PC-3 (cell line): Measurements from ENCODE around the gene GRIK5. TPM values are rescaled to one million over a fixed set of nuclear protein-coding genes. Genes with fewer than 3 reads are reported as not detected.

ENCODE experiments used
- ATAC-seq: fragments of 200-7000 bp; cut with Tn5 transposase; 2 replicates; pipeline ENCODE4 v1.9.1; 2020; ENCODE audit warnings: mild to moderate bottlenecking, moderate library complexity
- BruUV-seq: library from RNA; stranded (reverse); fragments of 400-500 nt; replicated peaks from 2 replicates; lab custom pipeline; 2021; lab: Mats Ljungman, UMichigan
- CTCF ChIA-PET: fragments of 300-600 bp; sonication (Branson Sonifier 250); formaldehyde crosslinking; loops from one replicate; lab custom pipeline; 2022; ENCODE audit warnings: antibody characterized with exemption; lab: Charles Lee
- POLR2A ChIA-PET: fragments of 300-600 bp; sonication (Branson Sonifier 250); formaldehyde crosslinking; loops from one replicate; lab custom pipeline; 2022; ENCODE audit warnings: antibody characterized with exemption; ENCODE audit not compliant: unreplicated experiment; lab: Charles Lee
- DNase-seq: peaks from one replicate; pipeline ENCODE4 v3.0.0-alpha.2; 2015
- H2AFZ ChIP-seq: fragments of 300-600 bp; sonication (generic); 2 replicates; pipeline ENCODE4 v1.6.0; 2016; ENCODE audit warnings: antibody characterized with exemption, low read length
- H3F3A ChIP-seq: fragments of 300-600 bp; sonication (generic); one replicate; pipeline ENCODE4 v1.6.0; 2017; ENCODE audit warnings: antibody characterized with exemption, low read length, control low read depth, mild to moderate bottlenecking; ENCODE audit not compliant: unreplicated experiment
- H3K27ac ChIP-seq: fragments of 300-600 bp; sonication (generic); 2 replicates; pipeline ENCODE4 v1.5.1; 2016; ENCODE audit warnings: mild to moderate bottlenecking, low read length
- H3K27me3 ChIP-seq: fragments of 300-600 bp; sonication (generic); 2 replicates; pipeline ENCODE4 v1.6.1; 2016; ENCODE audit warnings: low read length, mixed read lengths
- H3K36me3 ChIP-seq: fragments of 300-600 bp; sonication (generic); 2 replicates; pipeline ENCODE4 v1.6.1; 2016; ENCODE audit warnings: low read depth, mixed run types, low read length, mixed read lengths
- H3K4me1 ChIP-seq: fragments of 300-600 bp; sonication (generic); 2 replicates; pipeline ENCODE4 v1.5.1; 2016; ENCODE audit warnings: low read length; ENCODE audit not compliant: insufficient read depth
- H3K4me2 ChIP-seq: fragments of 300-600 bp; sonication (generic); 2 replicates; pipeline ENCODE4 v1.6.0; 2016; ENCODE audit warnings: low read length
- H3K4me3 ChIP-seq: fragments of 300-600 bp; sonication (generic); 2 replicates; pipeline ENCODE4 v1.5.1; 2016; ENCODE audit warnings: mild to moderate bottlenecking, low read length, mixed read lengths
- H3K79me2 ChIP-seq: fragments of 300-600 bp; sonication (generic); 2 replicates; pipeline ENCODE4 v1.6.1; 2017; ENCODE audit warnings: low read length, mixed read lengths
- H3K9ac ChIP-seq: fragments of 300-600 bp; sonication (generic); 2 replicates; pipeline ENCODE4 v1.6.0; 2016; ENCODE audit warnings: mild to moderate bottlenecking, low read length
- H3K9me2 ChIP-seq: fragments of 300-600 bp; sonication (generic); replicated peaks from 2 replicates; pipeline ENCODE4 v1.6.1; 2016; ENCODE audit warnings: mixed run types, low read length, mixed read lengths
- H3K9me3 ChIP-seq: fragments of 300-600 bp; sonication (generic); 2 replicates; pipeline ENCODE4 v1.6.1; 2016; ENCODE audit warnings: low read length, mixed read lengths
- H4K20me1 ChIP-seq: fragments of 300-600 bp; sonication (generic); 2 replicates; pipeline ENCODE4 v1.6.1; 2016; ENCODE audit warnings: low read length, mixed read lengths
- CTCF ChIP-seq: fragments of 300-600 bp; sonication (generic); conservative IDR thresholded peaks from 2 replicates; pipeline ENCODE4 v1.5.1; 2017; ENCODE audit warnings: antibody characterized with exemption, low read depth, mild to moderate bottlenecking, low read length
- EZH2 ChIP-seq: fragments of 300-600 bp; sonication (generic); IDR thresholded peaks from one replicate; pipeline ENCODE4 v1.6.1; 2017; ENCODE audit warnings: antibody characterized with exemption, mild to moderate bottlenecking, low read length; ENCODE audit not compliant: unreplicated experiment
- EZH2phosphoT487 ChIP-seq: fragments of 300-600 bp; sonication (generic); IDR thresholded peaks from 2 replicates; pipeline ENCODE4 v1.6.1; 2018; ENCODE audit warnings: mild to moderate bottlenecking, antibody characterized with exemption, low read length, borderline replicate concordance
- intact Hi-C: fragments of 100-400 bp; cut with micrococcal nuclease; formaldehyde crosslinking; loops from 2 replicates; pipeline ENCODE4 v1.9.0; 2023
- total RNA-seq: library from RNA; depleted of rRNA; stranded (reverse); fragments of >200 nt; gene quantifications from 2 replicates; pipeline ENCODE4 v1.2.3, GENCODE V29; 2014

The GRIK5 gene
- total RNA-seq, 1 experiment from 2014 or later: not detected

- CTCF ChIA-PET: no interaction called here
- DNase-seq (no peak), ATAC-seq (no peak)
- Histone ChIP-seq H2AFZ (no peak overlapping the region), H3K27ac (no peak overlapping the region), H3F3A (no peaks in the 10 kb centered on the region), H3K27me3 (no peaks in the 10 kb centered on the region), H3K9ac (no peak overlapping the region), H4K20me1 (no peaks in the 10 kb centered on the region), H3K79me2 (no peaks in the 10 kb centered on the region), H3K9me3 (no peaks in the 10 kb centered on the region), H3K4me1 (no peaks in the 10 kb centered on the region), H3K4me3 (no peak overlapping the region), H3K9me2 (no peaks in the 10 kb centered on the region), H3K36me3 (no peaks in the 10 kb centered on the region), H3K4me2 (no peak overlapping the region)
- POLR2A ChIA-PET: no interaction called here
- intact Hi-C loops: no loop called here
- no TSS peak for BruUV-seq
- TF ChIP-seq EZH2phosphoT487 (no peak), EZH2 (no peak), CTCF (no peak)
Measured at GRCh38 chr19:41965106-41965505, 104.9 kb downstream of the GRIK5 start.

- Histone ChIP-seq H3F3A (no peaks in the 10 kb centered on the region), H3K9me3 (no peaks in the 10 kb centered on the region), H3K4me1 (peaks cover 15% of the 10 kb centered on the region), H3K4me3 (no peak overlapping the region), H3K79me2 (no peaks in the 10 kb centered on the region), H3K9ac (no peak overlapping the region), H2AFZ (no peak overlapping the region), H3K9me2 (no peaks in the 10 kb centered on the region), H3K27ac (no peak overlapping the region), H4K20me1 (no peaks in the 10 kb centered on the region), H3K27me3 (no peaks in the 10 kb centered on the region), H3K4me2 (no peak overlapping the region), H3K36me3 (no peaks in the 10 kb centered on the region)
- POLR2A ChIA-PET: no interaction called here
- TF ChIP-seq EZH2 (no peak), EZH2phosphoT487 (no peak), CTCF (no peak)
- ATAC-seq: no peak
- intact Hi-C loops: no loop called here
- no peak for DNase-seq
- BruUV-seq: no TSS peak
- CTCF ChIA-PET: no interaction called here
Measured at GRCh38 chr19:41960973-41961372, 109.0 kb downstream of the GRIK5 start.

- H3K27ac ChIP-seq: peak within 1 kb of the TSS; percentile 47
- H3K9me3 ChIP-seq: no peaks in the 10 kb centered on the region
- peaks cover 15% of the 10 kb centered on the region for H3K4me1 ChIP-seq
- DNase-seq (peak; percentile 85), ATAC-seq (peak; percentile 76)
- no peaks in the 10 kb centered on the region for H3K27me3 ChIP-seq
- H2AFZ ChIP-seq: peak within 1 kb of the TSS; percentile 88
- POLR2A ChIA-PET: no interaction called here
- H3K36me3 ChIP-seq: no peaks in the 10 kb centered on the region
- H3K4me2 ChIP-seq: peak within 1 kb of the TSS; percentile 99
- TF ChIP-seq CTCF: peak; percentile 44; the same call in 1 of the 2 replicates
- no peak for TF ChIP-seq EZH2
- H4K20me1 ChIP-seq: no peaks in the 10 kb centered on the region
- CTCF ChIA-PET: interaction anchor here (0.6 to 1.7 kb wide), 3 partner anchors 38 to 86 kb away, joined by 3 to 8 read pairs (median 5); no protein-coding TSS in a partner anchor
- peak within 1 kb of the TSS; percentile 88 for H3K4me3 ChIP-seq
- H3K9ac ChIP-seq: peak within 1 kb of the TSS; percentile 86
- H3F3A ChIP-seq: no peaks in the 10 kb centered on the region
- no peaks in the 10 kb centered on the region for H3K9me2 ChIP-seq
- H3K79me2 ChIP-seq: no peaks in the 10 kb centered on the region
- intact Hi-C loops: loop anchor here (2.0 to 10.0 kb wide), 4 partner anchors 72 to 165 kb away; partner anchors contain the start of gene CEACAM3
- no TSS peak for BruUV-seq
Measured at GRCh38 chr19:41959056-41960053, 110.7 kb downstream of the GRIK5 start, which contains the start of gene RABAC1. RABAC1 (minus strand) TSS chr19:41959321; CDS start chr19:41959292, 29 bp downstream.
